ENCODE results near the gene UGT2B11.
"Not testable (repeated sequence)": the region's sequence is repeated elsewhere in the genome, so short reads cannot be mapped to it uniquely, and the experiment has no call there.

UGT2B11 gene

DNA sequence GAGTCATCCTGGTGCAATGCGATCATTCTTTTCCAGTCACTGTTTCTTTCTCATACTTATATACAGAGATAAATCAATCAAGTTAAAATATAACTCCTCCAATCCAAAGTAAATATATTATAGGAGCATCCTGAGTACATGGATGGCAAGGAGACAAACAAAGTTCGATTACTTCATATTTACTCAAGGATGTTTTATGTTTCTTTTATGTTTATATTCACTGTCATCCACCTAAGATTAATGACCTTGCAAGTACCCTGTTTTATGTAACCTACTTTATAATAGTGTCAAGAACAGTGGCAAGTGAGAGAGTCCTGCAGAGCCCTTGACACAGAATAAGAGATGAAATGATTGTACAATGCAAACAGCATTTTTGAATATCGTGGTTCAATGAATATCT, at the start of gene UGT2B11:
Gene UGT2B11 (minus strand): TSS at position 33 of the 400 bp plus-strand sequence. CDS start 26 bp downstream, at position 7.
- in situ Hi-C loops (cut with HindIII; ENCODE audit: low sequenced_read_pairs) = no loop called here
- DNase-seq (ENCODE audit: low read depth, low spot score) = no peak
- TF ChIP-seq CTCF (IDR thresholded peaks at IDR 0.05; ENCODE audit: low read depth, low read length) = no peak
- no peak within 1 kb of the TSS for H3K4me3 ChIP-seq (ENCODE audit: low read depth, low read length)

DNA sequence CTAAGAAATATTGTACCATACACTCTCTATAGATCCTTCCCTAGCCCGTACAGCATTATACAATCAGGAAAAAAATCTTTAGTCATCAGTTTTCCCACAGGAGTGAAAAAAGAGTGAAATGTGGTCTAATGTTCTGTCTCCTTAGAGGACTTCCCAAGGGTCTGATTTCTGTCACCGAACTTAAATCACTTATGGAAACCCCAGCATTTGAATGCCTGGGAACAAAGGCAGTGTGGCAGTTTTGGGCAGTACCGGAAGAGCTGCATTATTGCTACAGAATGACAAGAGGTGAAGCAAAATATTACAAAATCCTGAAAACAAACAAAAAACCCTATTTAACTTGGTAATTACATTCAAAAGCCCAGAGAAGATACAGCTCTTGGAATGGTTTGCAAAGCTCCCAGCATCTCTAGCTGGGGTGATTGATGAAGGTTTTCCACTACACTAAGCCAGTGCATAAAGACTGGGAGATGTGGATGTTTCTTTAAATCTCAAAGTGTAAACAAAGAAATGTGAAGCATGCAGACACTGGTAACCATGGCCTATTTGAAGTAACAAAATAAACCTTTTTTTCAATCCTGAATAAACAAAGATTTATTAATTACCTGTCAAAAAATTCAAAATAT, 38.7 kb upstream of the UGT2B11 start:
- DNase-seq (ENCODE audit: low read depth, low spot score); in situ Hi-C loops (cut with HindIII; ENCODE audit: low sequenced_read_pairs); H3K4me3 ChIP-seq (ENCODE audit: low read depth, low read length): not testable (repeated sequence)

GRCh38 chr4:69250884-69251283, 36.3 kb upstream of the UGT2B11 start:
- in situ Hi-C loops (cut with HindIII; ENCODE audit: low sequenced_read_pairs); DNase-seq (ENCODE audit: low read depth, low spot score); H3K4me3 ChIP-seq (ENCODE audit: low read depth, low read length): not testable (repeated sequence)

DNA sequence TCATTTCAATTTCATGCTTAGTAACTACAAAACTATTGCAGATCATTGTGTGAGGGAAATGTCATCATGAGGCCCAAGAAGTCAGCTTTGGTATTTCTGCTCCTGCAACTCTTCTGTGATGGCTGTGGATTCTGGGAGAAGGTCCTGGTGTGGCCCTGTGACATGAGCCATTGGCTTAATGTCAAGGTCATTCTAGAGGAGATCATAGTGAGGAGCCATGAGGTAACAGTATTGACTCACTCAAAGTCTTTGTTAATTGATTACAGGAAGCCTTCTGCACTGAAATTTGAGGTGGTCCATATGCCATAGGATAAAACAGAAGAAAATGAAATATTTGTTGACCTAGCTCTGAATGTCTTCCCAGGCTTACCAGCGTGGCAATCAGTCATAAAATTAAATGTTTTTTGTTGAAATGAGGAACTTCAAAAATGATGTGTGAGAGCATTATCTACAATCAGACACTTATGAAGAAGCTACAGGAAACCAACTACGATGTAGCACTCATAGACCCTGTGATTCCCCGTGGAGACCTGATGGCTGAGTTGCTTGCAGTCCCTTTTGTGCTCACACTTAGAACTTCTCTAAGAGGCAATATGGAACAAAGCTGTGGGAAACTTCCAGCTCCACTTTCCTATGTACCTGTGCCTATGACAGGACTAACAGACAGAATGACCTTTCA, 28.2 kb upstream of the UGT2B11 start:
- in situ Hi-C loops (cut with HindIII; ENCODE audit: low sequenced_read_pairs); DNase-seq (ENCODE audit: low read depth, low spot score); H3K4me3 ChIP-seq (ENCODE audit: low read depth, low read length): not testable (repeated sequence)

- DNase-seq (ENCODE audit: low read depth, low spot score); H3K4me3 ChIP-seq (ENCODE audit: low read depth, low read length); in situ Hi-C loops (cut with HindIII; ENCODE audit: low sequenced_read_pairs): not testable (repeated sequence)
Observed at GRCh38 chr4:69241746-69242145, 27.2 kb upstream of the UGT2B11 start.

GRCh38 chr4:69240787-69241186, 26.2 kb upstream of the UGT2B11 start:
- in situ Hi-C loops (cut with HindIII; ENCODE audit: low sequenced_read_pairs) = not testable (repeated sequence)

DNA sequence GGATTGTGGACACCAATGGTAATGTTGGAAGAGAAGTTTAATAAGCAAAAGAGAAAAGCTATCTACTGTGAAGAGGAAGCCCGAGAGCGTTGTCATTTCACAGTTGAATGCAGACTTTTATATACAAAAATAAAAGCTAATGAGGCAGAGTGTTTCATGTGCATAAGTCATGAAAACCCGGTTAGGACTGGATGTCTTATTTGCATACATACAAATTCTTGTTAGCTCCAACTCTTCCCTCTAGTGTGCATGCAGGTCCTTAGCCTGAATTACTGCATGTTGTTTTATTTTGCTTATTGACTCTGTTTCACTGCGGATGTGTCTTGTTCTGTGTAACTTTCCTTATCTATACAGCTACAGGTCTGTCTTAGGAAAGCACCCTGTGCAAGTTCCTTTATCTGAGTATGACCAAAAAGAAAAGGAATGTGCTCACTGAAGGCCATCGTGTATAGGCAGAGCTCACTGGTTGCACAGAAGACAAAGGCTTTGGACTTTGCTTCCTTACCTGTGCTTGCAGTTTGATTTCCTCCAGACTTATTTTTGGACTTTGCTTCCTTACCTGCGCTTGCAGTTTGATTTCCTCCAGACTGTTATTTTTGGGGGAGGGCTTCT, 25.1 kb upstream of the UGT2B11 start:
- no peak overlapping the region for H3K4me3 ChIP-seq (ENCODE audit: low read depth, low read length)
- no peak for DNase-seq (ENCODE audit: low read depth, low spot score)
- no peak for TF ChIP-seq CTCF (IDR thresholded peaks at IDR 0.05; ENCODE audit: low read depth, low read length)
- in situ Hi-C loops (cut with HindIII; ENCODE audit: low sequenced_read_pairs) = no loop called here

More at GRCh38 chr4:69240787-69241186, 26.2 kb upstream of the UGT2B11 start:
- not testable (repeated sequence) for H3K4me3 ChIP-seq (ENCODE audit: low read depth, low read length); DNase-seq (ENCODE audit: low read depth, low spot score)

DNA sequence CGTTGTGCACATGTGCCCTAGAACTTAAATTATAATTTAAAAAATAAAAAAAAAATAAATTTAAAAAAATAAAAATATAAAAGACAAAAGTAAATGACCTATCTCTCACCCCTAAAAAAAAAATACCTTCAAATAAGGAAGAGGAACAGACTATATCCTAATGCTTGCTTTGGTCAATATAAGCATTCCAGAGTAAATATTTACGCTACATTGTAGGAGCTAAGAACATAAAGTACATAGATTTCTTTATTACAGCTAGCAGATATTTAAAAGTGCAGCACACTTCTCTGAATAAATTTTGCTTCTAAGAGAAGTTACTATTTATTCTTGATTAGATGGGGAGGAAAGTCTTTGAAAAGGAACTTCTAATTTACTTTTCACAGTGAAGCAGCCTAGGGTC, 24.5 kb upstream of the UGT2B11 start:
- no peak for DNase-seq (ENCODE audit: low read depth, low spot score)
- in situ Hi-C loops (cut with HindIII; ENCODE audit: low sequenced_read_pairs) = no loop called here
- no peak for TF ChIP-seq CTCF (IDR thresholded peaks at IDR 0.05; ENCODE audit: low read depth, low read length)
- no peak overlapping the region for H3K4me3 ChIP-seq (ENCODE audit: low read depth, low read length)

GRCh38 chr4:69224891-69225290, 10.3 kb upstream of the UGT2B11 start:
- no peak overlapping the region for H3K4me3 ChIP-seq (ENCODE audit: low read depth, low read length)
- in situ Hi-C loops (cut with HindIII; ENCODE audit: low sequenced_read_pairs) = no loop called here
- no peak for DNase-seq (ENCODE audit: low read depth, low spot score)
- TF ChIP-seq CTCF (IDR thresholded peaks at IDR 0.05; ENCODE audit: low read depth, low read length) = no peak

DNA sequence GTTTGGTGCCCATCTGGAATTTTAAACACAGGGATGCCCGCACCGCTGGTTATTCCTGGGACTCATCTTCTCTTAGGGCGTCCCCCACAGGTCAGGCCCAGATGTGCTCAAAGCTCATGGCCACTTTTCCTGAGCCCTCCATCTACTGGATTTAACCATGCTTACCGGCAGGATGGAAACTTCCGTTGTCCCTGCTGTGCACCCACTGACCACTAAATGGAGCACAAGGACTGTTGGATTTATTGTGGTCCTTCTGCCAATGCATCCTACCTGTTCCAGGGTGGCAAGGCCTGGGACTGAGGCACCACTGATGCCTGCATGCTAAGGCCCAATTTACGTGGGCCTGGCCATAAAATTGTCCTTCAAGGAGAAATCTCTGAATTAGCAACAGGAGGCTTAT, 8.7 kb upstream of the UGT2B11 start:
- H3K4me3 ChIP-seq (ENCODE audit: low read depth, low read length); in situ Hi-C loops (cut with HindIII; ENCODE audit: low sequenced_read_pairs); DNase-seq (ENCODE audit: low read depth, low spot score): not testable (repeated sequence)

DNA sequence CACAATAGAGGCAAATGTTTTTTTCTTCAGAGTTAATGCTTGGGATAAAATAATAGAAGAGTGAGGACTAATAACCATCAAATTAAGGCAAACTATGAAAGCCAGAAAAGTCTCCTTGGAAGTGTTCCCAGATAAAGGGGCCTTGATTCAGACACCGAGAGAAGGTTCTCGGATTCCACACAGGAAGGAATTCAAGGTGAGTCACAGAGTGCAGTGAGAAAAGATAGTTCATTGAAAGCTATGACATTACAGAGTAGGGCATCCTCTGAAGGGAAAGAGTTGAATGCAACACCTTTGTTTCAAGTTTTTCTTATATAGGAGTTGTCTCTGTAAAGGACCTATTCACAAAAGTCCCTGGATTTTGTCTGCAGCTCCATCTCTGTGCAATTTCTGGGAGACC, 3.9 kb upstream of the UGT2B11 start:
- DNase-seq (ENCODE audit: low read depth, low spot score); in situ Hi-C loops (cut with HindIII; ENCODE audit: low sequenced_read_pairs); H3K4me3 ChIP-seq (ENCODE audit: low read depth, low read length): not testable (repeated sequence)

Data from astrocyte of the spinal cord (primary cell).